ENCODE measurements around the gene ENOSF1.
A peak's percentile ranks its signal among the peaks of the same experiment; 100 is the strongest.
"Not testable (repeated sequence)": the region's sequence is repeated elsewhere in the genome, so short reads cannot be mapped to it uniquely, and the experiment has no call there.

Gene ENOSF1, protein sequence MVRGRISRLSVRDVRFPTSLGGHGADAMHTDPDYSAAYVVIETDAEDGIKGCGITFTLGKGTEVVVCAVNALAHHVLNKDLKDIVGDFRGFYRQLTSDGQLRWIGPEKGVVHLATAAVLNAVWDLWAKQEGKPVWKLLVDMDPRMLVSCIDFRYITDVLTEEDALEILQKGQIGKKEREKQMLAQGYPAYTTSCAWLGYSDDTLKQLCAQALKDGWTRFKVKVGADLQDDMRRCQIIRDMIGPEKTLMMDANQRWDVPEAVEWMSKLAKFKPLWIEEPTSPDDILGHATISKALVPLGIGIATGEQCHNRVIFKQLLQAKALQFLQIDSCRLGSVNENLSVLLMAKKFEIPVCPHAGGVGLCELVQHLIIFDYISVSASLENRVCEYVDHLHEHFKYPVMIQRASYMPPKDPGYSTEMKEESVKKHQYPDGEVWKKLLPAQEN

DNA sequence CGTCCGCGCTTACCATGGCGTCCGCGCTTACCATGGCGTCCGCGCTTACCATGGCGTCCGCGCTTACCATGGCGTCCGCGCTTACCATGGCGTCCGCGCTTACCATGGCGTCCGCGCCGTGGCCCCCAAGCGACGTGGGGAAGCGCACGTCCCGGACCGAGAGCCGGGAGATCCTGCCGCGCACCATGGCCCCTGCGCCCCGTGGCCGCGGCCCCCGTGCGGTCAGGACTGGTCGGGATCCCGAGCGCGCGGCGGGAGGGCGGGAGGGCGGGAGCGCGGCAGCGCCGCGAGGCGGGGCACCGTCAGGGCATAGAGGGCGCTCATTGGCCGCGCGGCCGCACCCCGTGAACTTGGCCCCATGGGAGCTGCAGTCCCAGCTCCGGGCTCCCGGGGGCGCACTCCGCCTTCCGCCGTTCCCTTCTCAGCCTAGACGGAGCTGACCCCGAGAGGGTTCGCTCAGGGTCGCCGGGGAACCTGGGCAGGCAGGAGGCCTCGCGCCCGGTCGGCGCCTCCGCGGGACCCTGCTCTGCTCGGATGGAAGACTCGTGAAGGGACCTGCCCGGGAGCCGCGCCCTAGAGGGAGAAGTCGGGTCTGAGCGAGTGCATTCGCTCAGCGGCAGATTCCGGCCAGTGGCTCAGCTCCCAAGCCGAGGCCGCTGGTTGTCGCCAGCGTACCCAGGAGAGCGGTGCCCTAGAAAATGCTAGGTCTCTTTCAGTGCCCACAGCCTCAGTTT, at the start of gene ENOSF1:
Gene ENOSF1 (minus strand): TSS at position 230 of the 734 bp plus-strand sequence. CDS start 43 bp downstream, at position 187.
- Histone ChIP-seq H3K36me3 (replicated peaks) (no peaks in the 10 kb centered on the region), H3K27ac (peak within 1 kb of the TSS; percentile 73), H3K4me3 (ENCODE audit: low read depth, low read length) (peak within 1 kb of the TSS; percentile 73), H3K27me3 (replicated peaks) (no peaks in the 10 kb centered on the region)
- TF ChIP-seq, protein P1, sequence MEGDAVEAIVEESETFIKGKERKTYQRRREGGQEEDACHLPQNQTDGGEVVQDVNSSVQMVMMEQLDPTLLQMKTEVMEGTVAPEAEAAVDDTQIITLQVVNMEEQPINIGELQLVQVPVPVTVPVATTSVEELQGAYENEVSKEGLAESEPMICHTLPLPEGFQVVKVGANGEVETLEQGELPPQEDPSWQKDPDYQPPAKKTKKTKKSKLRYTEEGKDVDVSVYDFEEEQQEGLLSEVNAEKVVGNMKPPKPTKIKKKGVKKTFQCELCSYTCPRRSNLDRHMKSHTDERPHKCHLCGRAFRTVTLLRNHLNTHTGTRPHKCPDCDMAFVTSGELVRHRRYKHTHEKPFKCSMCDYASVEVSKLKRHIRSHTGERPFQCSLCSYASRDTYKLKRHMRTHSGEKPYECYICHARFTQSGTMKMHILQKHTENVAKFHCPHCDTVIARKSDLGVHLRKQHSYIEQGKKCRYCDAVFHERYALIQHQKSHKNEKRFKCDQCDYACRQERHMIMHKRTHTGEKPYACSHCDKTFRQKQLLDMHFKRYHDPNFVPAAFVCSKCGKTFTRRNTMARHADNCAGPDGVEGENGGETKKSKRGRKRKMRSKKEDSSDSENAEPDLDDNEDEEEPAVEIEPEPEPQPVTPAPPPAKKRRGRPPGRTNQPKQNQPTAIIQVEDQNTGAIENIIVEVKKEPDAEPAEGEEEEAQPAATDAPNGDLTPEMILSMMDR (IDR thresholded peaks at IDR 0.05; ENCODE audit: low read depth, low read length, missing control alignments) = peak; percentile 76
- in situ Hi-C loops (cut with HindIII; ENCODE audit: low pct_ligation_motif_present, low sequenced_read_pairs) = no loop called here
- peak; percentile 65 for DNase-seq

DNA sequence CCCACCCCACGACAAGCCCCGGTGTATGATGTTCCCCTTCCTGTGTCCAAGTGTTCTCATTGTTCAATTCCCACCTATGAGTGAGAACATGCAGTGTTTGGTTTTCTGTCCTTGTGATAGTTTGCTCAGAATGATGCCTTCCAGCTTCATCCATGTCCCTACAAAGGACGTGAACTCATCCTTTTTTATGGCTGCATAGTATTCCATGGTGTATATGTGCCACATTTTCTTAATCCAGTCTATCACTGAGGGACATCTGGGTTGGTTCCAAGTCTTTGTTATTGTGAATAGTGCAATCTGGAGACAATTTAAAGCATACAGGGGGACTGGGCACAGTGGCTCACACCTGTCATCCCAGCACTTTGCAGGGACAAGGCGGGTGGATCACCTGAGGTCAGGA, 47.4 kb upstream of the ENOSF1 start:
- H3K4me3 ChIP-seq (ENCODE audit: low read depth, low read length); H3K27ac ChIP-seq; DNase-seq; H3K27me3 ChIP-seq (replicated peaks); in situ Hi-C loops (cut with HindIII; ENCODE audit: low pct_ligation_motif_present, low sequenced_read_pairs); H3K36me3 ChIP-seq (replicated peaks): not testable (repeated sequence)

DNA sequence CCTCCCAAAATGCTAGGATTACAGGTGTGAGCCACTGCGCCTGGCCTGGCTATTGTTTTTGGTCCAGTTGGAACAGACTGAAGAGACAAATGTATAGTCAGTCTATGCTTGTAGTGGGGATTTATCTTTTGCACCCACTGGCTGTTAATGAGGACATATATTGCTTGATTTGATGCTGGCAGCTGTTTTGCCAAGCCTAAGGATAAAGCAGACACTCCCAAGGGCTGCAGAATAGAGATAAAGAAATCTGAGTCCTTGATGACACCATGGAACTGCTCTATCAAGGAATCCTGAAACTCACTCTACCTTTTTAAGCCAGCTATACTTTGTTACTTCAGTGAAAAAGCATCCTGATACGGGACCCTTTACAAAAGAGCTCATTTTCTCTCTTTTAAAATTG, 43.1 kb upstream of the ENOSF1 start:
- Histone ChIP-seq H3K27me3 (replicated peaks) (no peaks in the 10 kb centered on the region), H3K4me3 (ENCODE audit: low read depth, low read length) (no peak overlapping the region), H3K36me3 (replicated peaks) (no peaks in the 10 kb centered on the region), H3K27ac (no peak overlapping the region)
- TF ChIP-seq, protein P1 (IDR thresholded peaks at IDR 0.05; ENCODE audit: low read depth, low read length, missing control alignments) = no peak
- in situ Hi-C loops (cut with HindIII; ENCODE audit: low pct_ligation_motif_present, low sequenced_read_pairs) = no loop called here
- no peak for DNase-seq

DNA sequence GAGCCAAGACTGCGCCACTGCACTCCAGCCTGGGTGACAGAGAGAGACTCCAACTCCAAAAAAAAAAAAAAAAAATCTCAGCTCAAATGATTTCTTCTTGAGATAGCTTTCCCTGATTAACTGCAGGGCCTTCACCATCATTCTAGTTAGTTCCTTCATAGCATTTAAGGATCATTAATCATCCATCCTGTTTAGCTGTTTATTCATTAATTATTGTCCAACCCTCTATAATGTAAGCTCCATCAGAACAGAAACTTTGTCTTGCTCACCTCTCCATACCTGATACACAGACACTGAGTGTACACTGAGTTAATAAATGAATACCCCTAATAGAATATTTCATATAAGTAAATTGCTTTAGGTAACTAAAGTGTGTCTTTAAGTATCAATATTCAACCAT, 42.2 kb upstream of the ENOSF1 start:
- no peaks in the 10 kb centered on the region for H3K27me3 ChIP-seq (replicated peaks)
- no peak for DNase-seq
- in situ Hi-C loops (cut with HindIII; ENCODE audit: low pct_ligation_motif_present, low sequenced_read_pairs) = no loop called here
- TF ChIP-seq, protein P1 (IDR thresholded peaks at IDR 0.05; ENCODE audit: low read depth, low read length, missing control alignments) = no peak
- no peaks in the 10 kb centered on the region for H3K36me3 ChIP-seq (replicated peaks)
- H3K4me3 ChIP-seq (ENCODE audit: low read depth, low read length) = no peak overlapping the region
- no peak overlapping the region for H3K27ac ChIP-seq

DNA sequence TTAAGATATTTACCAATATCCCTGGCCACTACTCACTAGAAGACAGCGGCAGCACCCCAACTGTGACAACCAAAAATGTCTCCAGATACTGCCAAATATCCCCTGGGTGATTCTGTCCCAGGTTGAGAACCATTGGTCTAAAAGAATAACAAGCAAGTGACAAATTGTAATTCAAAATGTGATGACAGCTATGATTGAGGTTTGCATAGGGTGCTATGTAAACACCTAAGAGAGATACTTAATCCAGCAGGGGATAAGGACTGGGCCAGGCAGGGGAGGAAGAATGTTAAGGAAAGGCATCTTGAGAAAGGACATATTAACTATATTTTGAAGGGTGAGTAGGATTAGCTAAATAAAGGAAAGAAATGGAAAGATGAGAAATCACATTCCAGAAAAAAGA, 38.0 kb upstream of the ENOSF1 start:
- no peak overlapping the region for H3K27ac ChIP-seq
- in situ Hi-C loops (cut with HindIII; ENCODE audit: low pct_ligation_motif_present, low sequenced_read_pairs) = no loop called here
- DNase-seq = no peak
- no peaks in the 10 kb centered on the region for H3K27me3 ChIP-seq (replicated peaks)
- no peak overlapping the region for H3K4me3 ChIP-seq (ENCODE audit: low read depth, low read length)
- H3K36me3 ChIP-seq (replicated peaks) = peaks cover 9% of the 10 kb centered on the region
- TF ChIP-seq, protein P1 (IDR thresholded peaks at IDR 0.05; ENCODE audit: low read depth, low read length, missing control alignments) = no peak
